RWPE1 (cell line): ENCODE results near the gene TNS3.

Experiments
- CTCF ChIA-PET: fragments of 350-600 bp; sonication (Branson Sonifier 250); formaldehyde crosslinking; extraction: SDS; loops from one replicate; lab custom pipeline; 2021; lab: Yijun Ruan, JAX
- POLR2A ChIA-PET: fragments of 400-600 bp; formaldehyde crosslinking; extraction: SDS; loops from one replicate; lab custom pipeline; 2020; ENCODE audit warnings: antibody characterized with exemption; ENCODE audit not compliant: low non-redundant PET; lab: Yijun Ruan, JAX
- DNase-seq: peaks from one replicate; pipeline ENCODE4 v3.0.0; 2012; ENCODE audit warnings: low spot score
- H3K27ac ChIP-seq: fragments of 450-650 bp; 2 replicates; pipeline ENCODE4 v1.5.1; 2017
- CTCF ChIP-seq: fragments of 450-650 bp; conservative IDR thresholded peaks from 2 replicates; pipeline ENCODE4 v1.5.1; 2017; ENCODE audit warnings: low read depth, mild to moderate bottlenecking

TNS3 gene

GRCh38 chr7:47368190-47368812 lies 213.6 kb downstream of the TNS3 start:
- CTCF ChIA-PET = interaction anchor here (0.6 kb wide), 1 partner anchor 10 kb away, joined by 3 read pairs; no protein-coding TSS in a partner anchor
- DNase-seq = no peak
- POLR2A ChIA-PET = no interaction called here
- H3K27ac ChIP-seq = no peak overlapping the region
- TF ChIP-seq CTCF = no peak

- no peak for DNase-seq
- no peak for TF ChIP-seq CTCF
- ChIA-PET POLR2A (interaction anchor here (0.6 kb wide), 1 partner anchor 123 kb away, joined by 3 read pairs; no protein-coding TSS in a partner anchor), CTCF (no interaction called here)
- H3K27ac ChIP-seq = 0 out of 2 replicates have a peak overlapping the region, but pooled peaks have one; percentile 25
Observed at GRCh38 chr7:47367369-47367768, 214.5 kb downstream of the TNS3 start.

- ChIA-PET CTCF (no interaction called here), POLR2A (interaction anchor here (0.6 kb wide), 1 partner anchor 123 kb away, joined by 3 read pairs; no protein-coding TSS in a partner anchor)
- H3K27ac ChIP-seq = peak overlapping the region; percentile 25; the same call in 1 of the 2 replicates
- TF ChIP-seq CTCF = no peak
- DNase-seq = no peak
Observed at GRCh38 chr7:47366960-47367359, 215.0 kb downstream of the TNS3 start.

- no peak for TF ChIP-seq CTCF
- peak overlapping the region; percentile 25; the same call in 1 of the 2 replicates for H3K27ac ChIP-seq
- POLR2A ChIA-PET = no interaction called here
- DNase-seq = no peak
- CTCF ChIA-PET = no interaction called here
Observed at GRCh38 chr7:47366211-47366610, 215.7 kb downstream of the TNS3 start.

GRCh38 chr7:47362984-47363383 lies 218.9 kb downstream of the TNS3 start:
- POLR2A ChIA-PET = no interaction called here
- no peak for DNase-seq
- CTCF ChIA-PET = no interaction called here
- no peak overlapping the region for H3K27ac ChIP-seq
- TF ChIP-seq CTCF = no peak

GRCh38 chr7:47361746-47362215 lies 220.1 kb downstream of the TNS3 start:
- ChIA-PET POLR2A (no interaction called here), CTCF (no interaction called here)
- no peak for TF ChIP-seq CTCF
- peak; percentile 92 for DNase-seq
- peak overlapping the region; percentile 94 for H3K27ac ChIP-seq
